Naive thymus-derived CD4-positive, alpha-beta T cell (primary cell): ENCODE results near the gene NGF. TPM values are rescaled to one million over a fixed set of nuclear protein-coding genes. Genes with fewer than 3 reads are reported as not detected.
"Not testable (repeated sequence)": the region's sequence is repeated elsewhere in the genome, so short reads cannot be mapped to it uniquely, and the experiment has no call there.

Experiments used
- ATAC-seq: fragments of 150-1000 bp; cut with Tn5 transposase; 2 replicates; pipeline ENCODE4 v1.10.0; 2021; ENCODE audit warnings: mild to moderate bottlenecking, moderate library complexity
- CTCF ChIA-PET: fragments of 350-600 bp; sonication (Branson Sonifier 250); formaldehyde crosslinking; loops from one replicate; lab custom pipeline; 2021; ENCODE audit warnings: antibody characterized with exemption; lab: Charles Lee
- POLR2A ChIA-PET: fragments of 350-600 bp; sonication (Branson Sonifier 250); formaldehyde crosslinking; loops from one replicate; lab custom pipeline; 2021; ENCODE audit warnings: antibody characterized with exemption, inconsistent platforms; lab: Charles Lee
- DNase-seq, 9 donors: peaks; one replicate each; pipeline versions ENCODE4 v3.0.0 to v3.0.0-alpha.2; 2020 to 2022; ENCODE audit warnings: mixed read lengths in 1 of 9
- H3K27ac ChIP-seq: one replicate; pipeline ENCODE4 v1.7.0; 2013; ENCODE audit warnings: mild to moderate bottlenecking, low read depth, low read length, moderate library complexity
- H3K27me3 ChIP-seq, 2 donors: one replicate each; pipeline ENCODE4 v1.7.0; 2013; ENCODE audit warnings: low read length in 2 of 2, mild to moderate bottlenecking in 2 of 2, moderate library complexity in 2 of 2; ENCODE audit not compliant: control insufficient read depth in 2 of 2, insufficient read depth in 2 of 2
- H3K36me3 ChIP-seq, 3 experiments: 1 replicate in 2 of 3; 2 replicates in 1 of 3; pipeline ENCODE4 v1.7.0; 2013; ENCODE audit warnings: low read length in 3 of 3, mild to moderate bottlenecking in 3 of 3, moderate library complexity in 1 of 3; ENCODE audit not compliant: insufficient read depth in 3 of 3, control insufficient read depth in 2 of 3
- H3K4me1 ChIP-seq, 2 donors: one replicate each; pipeline ENCODE4 v1.7.0; 2013; ENCODE audit warnings: low read length in 2 of 2, mild to moderate bottlenecking in 2 of 2, moderate library complexity in 1 of 2; ENCODE audit not compliant: control insufficient read depth in 2 of 2, insufficient read depth in 2 of 2
- H3K4me3 ChIP-seq: 2 replicates; pipeline ENCODE4 v1.7.0; 2013; ENCODE audit warnings: mild to moderate bottlenecking, low read length
- H3K9me3 ChIP-seq, 3 experiments: 1 replicate in 2 of 3; 2 replicates in 1 of 3; pipeline ENCODE4 v1.7.0; 2013; ENCODE audit warnings: low read length in 3 of 3; ENCODE audit not compliant: control insufficient read depth in 2 of 3
- H3K27ac Mint-ChIP-seq, 9 donors: one replicate each; pipeline ENCODE4 v1.8.0; 2020 to 2022; ENCODE audit warnings: mixed read lengths in 9 of 9, mild to moderate bottlenecking in 8 of 9, moderate library complexity in 5 of 9, inconsistent platforms in 2 of 9
- H3K27me3 Mint-ChIP-seq, 5 donors: one replicate each; pipeline ENCODE4 v1.8.0; 2021 to 2022; ENCODE audit warnings: mixed read lengths in 5 of 5, mild to moderate bottlenecking in 1 of 5
- H3K36me3 Mint-ChIP-seq, 5 donors: one replicate each; pipeline ENCODE4 v1.8.0; 2020 to 2022; ENCODE audit warnings: mixed read lengths in 5 of 5, mild to moderate bottlenecking in 3 of 5, inconsistent platforms in 1 of 5
- H3K4me1 Mint-ChIP-seq, 7 donors: one replicate each; pipeline ENCODE4 v1.8.0; 2020 to 2022; ENCODE audit warnings: mixed read lengths in 7 of 7, mild to moderate bottlenecking in 3 of 7, inconsistent platforms in 1 of 7
- H3K4me3 Mint-ChIP-seq, 10 donors: one replicate each; pipeline ENCODE4 v1.8.0; 2020 to 2022; ENCODE audit warnings: mild to moderate bottlenecking in 10 of 10, mixed read lengths in 10 of 10, moderate library complexity in 6 of 10, inconsistent platforms in 2 of 10
- H3K9me3 Mint-ChIP-seq, 11 donors: one replicate each; pipeline ENCODE4 v1.8.0; 2020 to 2022; ENCODE audit warnings: mixed read lengths in 11 of 11, mild to moderate bottlenecking in 4 of 11, inconsistent platforms in 1 of 11, moderate library complexity in 1 of 11
- intact Hi-C, 2 donors: fragments of 100-400 bp; cut with micrococcal nuclease; formaldehyde crosslinking; loops; one replicate each; pipeline ENCODE4 v1.15.1; 2023
- polyA plus RNA-seq, 2 donors: library from polyadenylated mRNA; unstranded; fragments of 300-500 nt; fragmentation: Illumina TruSeq; gene quantifications; one replicate each; pipeline ENCODE4 v1.2.3, GENCODE V29; 2021
- total RNA-seq, 6 experiments: library from RNA in 5 of 6; stranded (reverse) in 5 of 6; gene quantifications; 1 replicate in 5 of 6; 2 replicates in 1 of 6; pipeline ENCODE4 v1.2.3 and lab custom pipeline; 2021 to 2026

Gene NGF
- total and polyA plus RNA-seq, 7 experiments from 2014 or later = not detected

- H3K9me3 Mint-ChIP-seq = peaks cover 0 to 13% (median 7%) of the 10 kb centered on the region in 11 donors
- Histone ChIP-seq H3K9me3 (peaks cover 0 to 5% (median 0%) of the 10 kb centered on the region in 3 experiments), H3K4me3 (no peak overlapping the region), H3K27ac (no peak overlapping the region), H3K27me3 (no peaks in the 10 kb centered on the region), H3K4me1 (no peaks in the 10 kb centered on the region), H3K36me3 (no peaks in the 10 kb centered on the region)
- no peak for ATAC-seq
- no peak overlapping the region for H3K27ac Mint-ChIP-seq
- H3K4me1 Mint-ChIP-seq = no peaks in the 10 kb centered on the region
- H3K36me3 Mint-ChIP-seq = peaks cover 0 to 5% (median 0%) of the 10 kb centered on the region in 5 donors
- peaks cover 0 to 5% (median 0%) of the 10 kb centered on the region in 5 donors for H3K27me3 Mint-ChIP-seq
- no peak for DNase-seq
- POLR2A ChIA-PET = no interaction called here
- H3K4me3 Mint-ChIP-seq = no peak overlapping the region
- CTCF ChIA-PET = no interaction called here
- intact Hi-C loops = no loop called here
Measured at GRCh38 chr1:115364780-115365155, 26.7 kb upstream of the NGF start.

- Histone ChIP-seq H3K4me1 (no peaks in the 10 kb centered on the region), H3K36me3 (no peaks in the 10 kb centered on the region), H3K27ac (no peak overlapping the region), H3K27me3 (no peaks in the 10 kb centered on the region), H3K4me3 (no peak overlapping the region), H3K9me3 (peaks cover 0 to 7% (median 0%) of the 10 kb centered on the region in 3 experiments)
- Mint-ChIP-seq H3K27me3 (peaks cover 0 to 5% (median 0%) of the 10 kb centered on the region in 5 donors), H3K36me3 (peaks cover 0 to 5% (median 0%) of the 10 kb centered on the region in 5 donors), H3K27ac (no peak overlapping the region), H3K9me3 (peaks cover 0 to 13% (median 7%) of the 10 kb centered on the region in 11 donors), H3K4me3 (no peak overlapping the region), H3K4me1 (no peaks in the 10 kb centered on the region)
- ATAC-seq (no peak), DNase-seq (no peak)
- intact Hi-C loops = no loop called here
- POLR2A ChIA-PET = no interaction called here
- CTCF ChIA-PET = no interaction called here
Measured at GRCh38 chr1:115364046-115364779, 26.2 kb upstream of the NGF start.

GRCh38 chr1:115363171-115363570, 25.1 kb upstream of the NGF start:
- ChIA-PET CTCF (no interaction called here), POLR2A (no interaction called here)
- ATAC-seq (no peak), DNase-seq (no peak)
- H3K27me3 Mint-ChIP-seq = peaks cover 0 to 9% (median 0%) of the 10 kb centered on the region in 5 donors
- peaks cover 0 to 5% (median 0%) of the 10 kb centered on the region in 5 donors for H3K36me3 Mint-ChIP-seq
- no peak overlapping the region for H3K4me3 Mint-ChIP-seq
- intact Hi-C loops = no loop called here
- no peak overlapping the region for H3K27ac ChIP-seq
- H3K36me3 ChIP-seq = no peaks in the 10 kb centered on the region
- H3K4me1 ChIP-seq = no peaks in the 10 kb centered on the region
- no peaks in the 10 kb centered on the region for H3K27me3 ChIP-seq
- H3K9me3 Mint-ChIP-seq = peaks cover 0 to 22% (median 7%) of the 10 kb centered on the region in 11 donors
- H3K4me1 Mint-ChIP-seq = no peaks in the 10 kb centered on the region
- peaks cover 0 to 7% (median 0%) of the 10 kb centered on the region in 3 experiments for H3K9me3 ChIP-seq
- no peak overlapping the region for H3K4me3 ChIP-seq
- no peak overlapping the region for H3K27ac Mint-ChIP-seq

GRCh38 chr1:115360505-115361129, 22.6 kb upstream of the NGF start:
- intact Hi-C loops, CTCF ChIA-PET, DNase-seq, H3K36me3 Mint-ChIP-seq, H3K27ac ChIP-seq, H3K4me3 Mint-ChIP-seq, H3K36me3 ChIP-seq, H3K4me3 ChIP-seq, ATAC-seq, H3K27me3 Mint-ChIP-seq, POLR2A ChIA-PET, H3K4me1 ChIP-seq, H3K9me3 ChIP-seq, H3K4me1 Mint-ChIP-seq, H3K27me3 ChIP-seq, H3K27ac Mint-ChIP-seq: not testable (repeated sequence)
- peaks cover 0 to 22% (median 7%) of the 10 kb centered on the region in 11 donors for H3K9me3 Mint-ChIP-seq

- peaks cover 0 to 22% (median 7%) of the 10 kb centered on the region in 11 donors for H3K9me3 Mint-ChIP-seq
- H3K4me3 Mint-ChIP-seq, DNase-seq, H3K4me1 Mint-ChIP-seq, H3K27ac ChIP-seq, H3K27me3 ChIP-seq, H3K4me1 ChIP-seq, CTCF ChIA-PET, H3K9me3 ChIP-seq, intact Hi-C loops, H3K27ac Mint-ChIP-seq, H3K36me3 Mint-ChIP-seq, POLR2A ChIA-PET, H3K27me3 Mint-ChIP-seq, ATAC-seq, H3K36me3 ChIP-seq, H3K4me3 ChIP-seq: not testable (repeated sequence)
Measured at GRCh38 chr1:115359787-115360452, 21.9 kb upstream of the NGF start.

- intact Hi-C loops = no loop called here
- H3K27me3 Mint-ChIP-seq = peaks cover 0 to 17% (median 8%) of the 10 kb centered on the region in 5 donors
- H3K4me3 Mint-ChIP-seq = no peak overlapping the region
- peaks cover 0 to 7% (median 0%) of the 10 kb centered on the region in 3 experiments for H3K9me3 ChIP-seq
- no peak overlapping the region for H3K27ac Mint-ChIP-seq
- no peak overlapping the region for H3K4me3 ChIP-seq
- no peaks in the 10 kb centered on the region for H3K27me3 ChIP-seq
- H3K4me1 Mint-ChIP-seq = no peaks in the 10 kb centered on the region
- ChIA-PET CTCF (no interaction called here), POLR2A (no interaction called here)
- no peaks in the 10 kb centered on the region for H3K4me1 ChIP-seq
- DNase-seq = no peak
- H3K27ac ChIP-seq = no peak overlapping the region
- H3K36me3 Mint-ChIP-seq = peaks cover 0 to 3% (median 0%) of the 10 kb centered on the region in 5 donors
- ATAC-seq = no peak
- peaks cover 0 to 15% (median 5%) of the 10 kb centered on the region in 11 donors for H3K9me3 Mint-ChIP-seq
- H3K36me3 ChIP-seq = no peaks in the 10 kb centered on the region
Measured at GRCh38 chr1:115356356-115356755, 18.3 kb upstream of the NGF start.
